Mesenchymal stem cell (in vitro differentiated cells and primary cell): Measurements from ENCODE around the gene NCOA1.

Experiments used
- DNase-seq: peaks from one replicate; pipeline ENCODE4 v3.0.0-alpha.2; 2013
- H2AFZ ChIP-seq: one replicate; pipeline ENCODE4 v1.6.1; 2013; ENCODE audit warnings: low read depth, mild to moderate bottlenecking, control low read depth, inconsistent platforms, low read length, moderate library complexity
- H2AK5ac ChIP-seq: 2 replicates; pipeline ENCODE4 v1.6.1; 2013; ENCODE audit warnings: low read length, moderate library complexity, mild to moderate bottlenecking, inconsistent platforms; ENCODE audit not compliant: severe bottlenecking
- H2BK120ac ChIP-seq: one replicate; pipeline ENCODE4 v1.6.1; 2013; ENCODE audit warnings: low read depth, mild to moderate bottlenecking, inconsistent platforms, low read length, moderate library complexity
- H2BK12ac ChIP-seq, 2 experiments: one replicate each; pipeline ENCODE4 v1.6.1; 2013; ENCODE audit warnings: inconsistent platforms in 2 of 2, low read length in 2 of 2, mild to moderate bottlenecking in 2 of 2, moderate library complexity in 2 of 2, control low read depth in 1 of 2
- H2BK15ac ChIP-seq: one replicate; pipeline ENCODE4 v1.6.1; 2013; ENCODE audit warnings: mild to moderate bottlenecking, low read depth, inconsistent platforms; ENCODE audit not compliant: poor library complexity, severe bottlenecking
- H2BK5ac ChIP-seq: 2 replicates; pipeline ENCODE4 v1.6.1; 2013; ENCODE audit warnings: low read depth, mild to moderate bottlenecking, low read length, control low read depth, inconsistent platforms; ENCODE audit not compliant: poor library complexity, severe bottlenecking
- H3K14ac ChIP-seq, 2 experiments: one replicate each; pipeline ENCODE4 v1.6.1; 2013; ENCODE audit warnings: inconsistent platforms in 2 of 2, low read length in 2 of 2, control low read depth in 1 of 2, mild to moderate bottlenecking in 1 of 2, moderate library complexity in 1 of 2
- H3K18ac ChIP-seq, 2 experiments: one replicate each; pipeline ENCODE4 v1.6.1; 2013; ENCODE audit warnings: inconsistent platforms in 2 of 2, low read length in 2 of 2, control low read depth in 1 of 2, low read depth in 1 of 2, mild to moderate bottlenecking in 1 of 2
- H3K23ac ChIP-seq, 2 experiments: one replicate each; pipeline ENCODE4 v1.6.1; 2013; ENCODE audit warnings: inconsistent platforms in 2 of 2, low read length in 2 of 2, mild to moderate bottlenecking in 2 of 2, moderate library complexity in 2 of 2, control low read depth in 1 of 2
- H3K27ac ChIP-seq: 2 replicates; pipeline ENCODE4 v1.5.1; 2013; ENCODE audit warnings: mild to moderate bottlenecking, moderate library complexity, low read length, control low read depth, inconsistent platforms; ENCODE audit not compliant: poor library complexity, severe bottlenecking
- H3K27me3 ChIP-seq, 2 experiments: 2 replicates each; pipeline versions ENCODE4 v1.6.1 to v1.7.0; 2013; ENCODE audit warnings: low read length in 2 of 2, mild to moderate bottlenecking in 2 of 2, moderate library complexity in 2 of 2, control low read depth in 1 of 2, inconsistent platforms in 1 of 2; ENCODE audit not compliant: control insufficient read depth in 1 of 2, insufficient read depth in 1 of 2
- H3K36me3 ChIP-seq, 2 experiments: 2 replicates each; pipeline versions ENCODE4 v1.6.1 to v1.7.0; 2013; ENCODE audit warnings: low read length in 2 of 2, control low read depth in 1 of 2, inconsistent platforms in 1 of 2, low read depth in 1 of 2, mild to moderate bottlenecking in 1 of 2; ENCODE audit not compliant: insufficient read depth in 2 of 2, control insufficient read depth in 1 of 2
- H3K4ac ChIP-seq, 2 experiments: one replicate each; pipeline ENCODE4 v1.6.1; 2013; ENCODE audit warnings: inconsistent platforms in 2 of 2, low read length in 2 of 2, mild to moderate bottlenecking in 2 of 2, moderate library complexity in 2 of 2, control low read depth in 1 of 2, low read depth in 1 of 2
- H3K4me1 ChIP-seq: 2 replicates; pipeline ENCODE4 v1.6.1; 2013; ENCODE audit warnings: low read depth, low read length, control low read depth; ENCODE audit not compliant: control insufficient read depth, insufficient read depth
- H3K4me2 ChIP-seq: 2 replicates; pipeline ENCODE4 v1.6.1; 2013; ENCODE audit warnings: low read length, mild to moderate bottlenecking, inconsistent platforms; ENCODE audit not compliant: poor library complexity, severe bottlenecking
- H3K4me3 ChIP-seq, 2 experiments: 2 replicates each; pipeline versions ENCODE4 v1.5.1 to v1.7.0; 2013; ENCODE audit warnings: low read length in 2 of 2, mild to moderate bottlenecking in 2 of 2, control low read depth in 1 of 2, low read depth in 1 of 2; ENCODE audit not compliant: insufficient read depth in 1 of 2
- H3K79me1 ChIP-seq: replicated peaks from 2 replicates; pipeline ENCODE4 v1.6.1; 2013; ENCODE audit warnings: mild to moderate bottlenecking, control low read depth, low read length, inconsistent platforms; ENCODE audit not compliant: poor library complexity, severe bottlenecking
- H3K9ac ChIP-seq: 2 replicates; pipeline ENCODE4 v1.7.0; 2013; ENCODE audit warnings: mild to moderate bottlenecking, low read length, moderate library complexity
- H3K9me3 ChIP-seq: 2 replicates; pipeline ENCODE4 v1.7.0; 2013; ENCODE audit warnings: mild to moderate bottlenecking, low read length; ENCODE audit not compliant: control insufficient read depth
- H4K8ac ChIP-seq: one replicate; pipeline ENCODE4 v1.6.1; 2013; ENCODE audit warnings: inconsistent platforms, mild to moderate bottlenecking, low read length, moderate library complexity
- H4K91ac ChIP-seq: one replicate; pipeline ENCODE4 v1.6.1; 2013; ENCODE audit warnings: mild to moderate bottlenecking, low read length, inconsistent platforms
- WGBS: methylation state at CpG from one replicate; pipeline ENCODE4 v1.1.7; 2013; ENCODE audit warnings: mixed read lengths; 5-methylcytosine and 5-hydroxymethylcytosine counted together

Gene NCOA1

DNA sequence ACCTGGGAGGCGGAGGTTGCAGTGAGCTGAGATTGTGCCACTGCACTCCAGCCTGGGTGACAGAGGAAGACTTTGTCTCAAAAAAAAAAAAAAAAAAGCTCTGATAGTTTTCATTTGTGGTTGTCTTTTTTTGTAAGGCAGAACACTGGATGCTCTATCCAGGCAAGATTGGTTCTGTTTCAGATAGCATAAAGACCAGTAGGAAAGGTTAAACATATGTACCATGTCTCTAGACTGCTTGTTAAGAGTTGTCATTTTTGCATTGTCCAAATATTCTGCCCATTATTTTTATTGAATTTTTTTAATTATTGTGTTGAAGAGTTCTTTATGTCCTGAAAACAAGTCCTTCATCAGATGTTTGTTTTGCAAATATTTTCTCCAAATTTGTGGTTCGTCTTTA, 60.0 kb downstream of the NCOA1 start:
- no peak overlapping the region for H4K91ac ChIP-seq
- 100% methylated on average over 1 of the region's 2 CpGs for WGBS
- no peak overlapping the region for H4K8ac ChIP-seq
- H3K23ac ChIP-seq, result no peak overlapping the region
- no peak for DNase-seq
- H3K36me3 ChIP-seq, result peaks cover 0 to 6% of the 10 kb centered on the region in 2 experiments
- no peak overlapping the region for H2BK15ac ChIP-seq
- H3K14ac ChIP-seq, result no peak overlapping the region
- H3K9ac ChIP-seq, result no peak overlapping the region
- no peak overlapping the region for H3K4me2 ChIP-seq
- H2AFZ ChIP-seq, result no peak overlapping the region
- H2AK5ac ChIP-seq, result no peak overlapping the region
- H3K4me3 ChIP-seq, result no peak overlapping the region
- H2BK12ac ChIP-seq, result no peak overlapping the region
- no peaks in the 10 kb centered on the region for H3K4me1 ChIP-seq
- no peak overlapping the region for H3K27ac ChIP-seq
- no peaks in the 10 kb centered on the region for H3K27me3 ChIP-seq
- no peak overlapping the region for H2BK120ac ChIP-seq
- no peak overlapping the region for H2BK5ac ChIP-seq
- peaks cover 22% of the 10 kb centered on the region for H3K79me1 ChIP-seq
- H3K9me3 ChIP-seq, result peaks cover 4% of the 10 kb centered on the region
- H3K18ac ChIP-seq, result no peak overlapping the region
- no peak overlapping the region for H3K4ac ChIP-seq

GRCh38 chr2:24552836-24553235, 61.8 kb downstream of the NCOA1 start:
- Histone ChIP-seq H4K91ac (no peak overlapping the region), H3K79me1 (peaks cover 22% of the 10 kb centered on the region), H2BK12ac (no peak overlapping the region), H3K36me3 (peaks cover 0 to 10% of the 10 kb centered on the region in 2 experiments), H3K14ac (no peak overlapping the region), H2BK15ac (no peak overlapping the region), H3K18ac (no peak overlapping the region), H3K9ac (no peak overlapping the region), H3K27ac (no peak overlapping the region), H3K4me2 (no peak overlapping the region), H2BK5ac (no peak overlapping the region), H2AK5ac (no peak overlapping the region), H3K27me3 (no peaks in the 10 kb centered on the region), H2BK120ac (no peak overlapping the region), H3K4ac (no peak overlapping the region), H3K4me3 (no peak overlapping the region), H3K9me3 (peaks cover 4% of the 10 kb centered on the region), H2AFZ (no peak overlapping the region), H3K23ac (no peak overlapping the region), H3K4me1 (no peaks in the 10 kb centered on the region), H4K8ac (no peak overlapping the region)
- 98% methylated on average over 5 of the region's 5 CpGs for WGBS
- DNase-seq, result no peak

DNA sequence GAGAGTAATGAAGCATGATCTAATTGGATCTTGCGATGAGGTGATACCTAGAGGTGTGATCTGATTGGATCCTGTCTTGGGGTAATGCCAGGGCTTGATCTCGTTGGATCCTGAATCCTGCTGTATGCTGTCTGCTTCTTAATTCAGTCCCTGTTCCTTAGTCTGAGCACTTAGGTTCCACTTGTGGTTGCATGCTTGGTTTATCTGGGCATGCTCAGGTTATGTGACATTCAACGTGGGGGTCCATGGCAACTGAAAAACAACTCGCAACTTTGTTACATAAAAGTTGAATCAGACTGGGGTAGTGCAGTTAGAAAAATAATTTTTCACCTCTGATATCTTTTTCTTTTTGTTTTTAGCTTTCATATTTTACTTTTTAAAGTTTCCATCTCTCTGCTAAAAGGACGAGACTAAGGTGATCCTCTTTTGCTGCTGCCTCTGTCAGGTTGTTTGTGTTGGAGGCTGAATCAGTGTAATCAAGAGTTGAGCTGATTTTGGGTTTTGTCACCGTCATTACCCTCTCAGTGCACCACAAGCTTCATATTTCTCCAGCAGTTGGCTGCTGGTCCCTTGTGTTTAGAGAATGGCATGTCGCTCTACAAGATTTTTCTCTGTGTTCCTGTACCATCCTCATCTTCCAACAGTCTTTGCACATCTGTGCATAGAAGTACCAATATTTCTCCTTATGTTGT, 67.9 kb downstream of the NCOA1 start:
- Histone ChIP-seq H3K4me2 (no peak overlapping the region), H3K36me3 (peaks cover 0 to 10% of the 10 kb centered on the region in 2 experiments)

GRCh38 chr2:24559473-24560113, 68.5 kb downstream of the NCOA1 start:
- Histone ChIP-seq H3K18ac (no peak overlapping the region), H2BK12ac (no peak overlapping the region), H3K27me3 (no peaks in the 10 kb centered on the region), H2AK5ac (no peak overlapping the region), H2AFZ (no peak overlapping the region), H3K36me3 (peaks cover 0 to 8% of the 10 kb centered on the region in 2 experiments), H3K9ac (no peak overlapping the region), H3K79me1 (peaks cover 36% of the 10 kb centered on the region), H2BK15ac (no peak overlapping the region), H2BK5ac (no peak overlapping the region), H3K4me1 (no peaks in the 10 kb centered on the region), H3K23ac (no peak overlapping the region), H4K8ac (no peak overlapping the region), H3K14ac (no peak overlapping the region), H3K27ac (no peak overlapping the region), H3K4ac (no peak overlapping the region), H3K9me3 (peaks cover 2% of the 10 kb centered on the region), H3K4me2 (no peak overlapping the region), H3K4me3 (no peak overlapping the region), H4K91ac (no peak overlapping the region), H2BK120ac (no peak overlapping the region)
- peak; percentile 62 for DNase-seq
- WGBS, result 75% methylated on average over 2 of the region's 2 CpGs

More for the DNA sequence above, 67.9 kb downstream of the NCOA1 start:
- Histone ChIP-seq H3K4me1 (no peaks in the 10 kb centered on the region), H3K18ac (no peak overlapping the region), H3K14ac (no peak overlapping the region), H2BK5ac (no peak overlapping the region), H3K9ac (no peak overlapping the region), H3K4me3 (no peak overlapping the region), H3K27me3 (no peaks in the 10 kb centered on the region), H2BK15ac (no peak overlapping the region), H4K8ac (no peak overlapping the region), H3K27ac (no peak overlapping the region), H3K4ac (no peak overlapping the region), H4K91ac (no peak overlapping the region), H2BK120ac (no peak overlapping the region), H3K23ac (peak overlapping the region in 1 of 2 experiments; percentile 59), H2BK12ac (no peak overlapping the region), H2AK5ac (no peak overlapping the region), H3K79me1 (peaks cover 39% of the 10 kb centered on the region), H3K9me3 (peaks cover 4% of the 10 kb centered on the region), H2AFZ (no peak overlapping the region)
- DNase-seq, result no peak
- 96% methylated on average over 5 of the region's 7 CpGs for WGBS
